ENCODE measurements around the gene SLC2A1.

SLC2A1 gene

GRCh38 chr1:42958488-42959319 is at the start of gene SLC2A1:
Gene SLC2A1, minus strand, starts transcription at chr1:42958868. Its CDS starts 217 bp downstream, at chr1:42958651.
- peak; percentile 90 for TF ChIP-seq POLR2A (IDR thresholded peaks at IDR 0.05; ENCODE audit: low read depth, low read length)
- DNase-seq (ENCODE audit: insufficient read length, low spot score) (peak; percentile 88), FAIRE-seq (no peak)

- no peak for TF ChIP-seq POLR2A (IDR thresholded peaks at IDR 0.05; ENCODE audit: low read depth, low read length)
- DNase-seq (ENCODE audit: insufficient read length, low spot score): no peak
- no peak for FAIRE-seq
These were observed 48.9 kb upstream of the SLC2A1 start for GRCh38 chr1:43007377-43008114.

GRCh38 chr1:43005460-43006361 is 47.0 kb upstream of the SLC2A1 start:
- FAIRE-seq: no peak
- no peak for DNase-seq (ENCODE audit: insufficient read length, low spot score)
- TF ChIP-seq POLR2A (IDR thresholded peaks at IDR 0.05; ENCODE audit: low read depth, low read length): no peak

- no peak for TF ChIP-seq POLR2A (IDR thresholded peaks at IDR 0.05; ENCODE audit: low read depth, low read length)
- DNase-seq (ENCODE audit: insufficient read length, low spot score): no peak
- no peak for FAIRE-seq
These were observed 46.2 kb upstream of the SLC2A1 start for GRCh38 chr1:43004587-43005459.

- no peak for TF ChIP-seq POLR2A (IDR thresholded peaks at IDR 0.05; ENCODE audit: low read depth, low read length)
- DNase-seq (ENCODE audit: insufficient read length, low spot score) (no peak), FAIRE-seq (no peak)
These were observed 44.1 kb upstream of the SLC2A1 start for GRCh38 chr1:43002766-43003165.

- DNase-seq (ENCODE audit: insufficient read length, low spot score): no peak
- no peak for FAIRE-seq
- no peak for TF ChIP-seq POLR2A (IDR thresholded peaks at IDR 0.05; ENCODE audit: low read depth, low read length)
These were observed 43.4 kb upstream of the SLC2A1 start for GRCh38 chr1:43002116-43002515.

GRCh38 chr1:43001434-43001833 is 42.8 kb upstream of the SLC2A1 start:
- TF ChIP-seq POLR2A (IDR thresholded peaks at IDR 0.05; ENCODE audit: low read depth, low read length): no peak
- FAIRE-seq (no peak), DNase-seq (ENCODE audit: insufficient read length, low spot score) (no peak)

- TF ChIP-seq POLR2A (IDR thresholded peaks at IDR 0.05; ENCODE audit: low read depth, low read length): no peak
- DNase-seq (ENCODE audit: insufficient read length, low spot score) (no peak), FAIRE-seq (no peak)
These were observed 41.6 kb upstream of the SLC2A1 start for GRCh38 chr1:43000271-43000670.

- FAIRE-seq (no peak), DNase-seq (ENCODE audit: insufficient read length, low spot score) (no peak)
- no peak for TF ChIP-seq POLR2A (IDR thresholded peaks at IDR 0.05; ENCODE audit: low read depth, low read length)
These were observed 40.6 kb upstream of the SLC2A1 start for GRCh38 chr1:42999308-42999707.

GRCh38 chr1:42998386-42998785 is 39.7 kb upstream of the SLC2A1 start:
- no peak for FAIRE-seq
- no peak for DNase-seq (ENCODE audit: insufficient read length, low spot score)
- no peak for TF ChIP-seq POLR2A (IDR thresholded peaks at IDR 0.05; ENCODE audit: low read depth, low read length)

- no peak for TF ChIP-seq POLR2A (IDR thresholded peaks at IDR 0.05; ENCODE audit: low read depth, low read length)
- FAIRE-seq (no peak), DNase-seq (ENCODE audit: insufficient read length, low spot score) (no peak)
These were observed 37.8 kb upstream of the SLC2A1 start for GRCh38 chr1:42996384-42996970.

GRCh38 chr1:42993502-42994136 is 35.0 kb upstream of the SLC2A1 start:
- no peak for FAIRE-seq
- TF ChIP-seq POLR2A (IDR thresholded peaks at IDR 0.05; ENCODE audit: low read depth, low read length): no peak
- no peak for DNase-seq (ENCODE audit: insufficient read length, low spot score)
